HCEC 1CT (cell line): ENCODE data around the gene CCDC63.
A peak's percentile ranks its signal among the peaks of the same experiment; 100 is the strongest.
"Not testable (repeated sequence)": the region's sequence is repeated elsewhere in the genome, so short reads cannot be mapped to it uniquely, and the experiment has no call there.

Source experiments
- DNase-seq: peaks from one replicate; pipeline ENCODE4 v3.0.0-alpha.2; 2017

Gene CCDC63

GRCh38 chr12:110927546-110927945, 80.8 kb downstream of the CCDC63 start:
- no peak for DNase-seq

- no peak for DNase-seq
These were observed 81.9 kb downstream of the CCDC63 start for GRCh38 chr12:110928700-110929099.

GRCh38 chr12:110929818-110930217, 83.0 kb downstream of the CCDC63 start:
- no peak for DNase-seq

GRCh38 chr12:110930348-110931314, 83.8 kb downstream of the CCDC63 start:
- DNase-seq, result no peak

GRCh38 chr12:110931315-110931728, 84.5 kb downstream of the CCDC63 start:
- DNase-seq, result no peak

GRCh38 chr12:110932046-110932445, 85.3 kb downstream of the CCDC63 start:
- no peak for DNase-seq

- no peak for DNase-seq
These were observed 86.7 kb downstream of the CCDC63 start for GRCh38 chr12:110933326-110933974.

- no peak for DNase-seq
These were observed 87.5 kb downstream of the CCDC63 start for GRCh38 chr12:110934093-110934852.

- no peak for DNase-seq
These were observed 88.8 kb downstream of the CCDC63 start for GRCh38 chr12:110935588-110935987.

GRCh38 chr12:110936367-110937103, 89.7 kb downstream of the CCDC63 start:
- no peak for DNase-seq

GRCh38 chr12:110937104-110937641, 90.4 kb downstream of the CCDC63 start:
- peak; percentile 15 for DNase-seq

- no peak for DNase-seq
These were observed 93.5 kb downstream of the CCDC63 start for GRCh38 chr12:110940296-110940695.

- no peak for DNase-seq
These were observed 94.1 kb downstream of the CCDC63 start for GRCh38 chr12:110940933-110941332.

- no peak for DNase-seq
These were observed 94.6 kb downstream of the CCDC63 start for GRCh38 chr12:110941391-110941790.

GRCh38 chr12:110943373-110943772, 96.6 kb downstream of the CCDC63 start:
- no peak for DNase-seq

- no peak for DNase-seq
These were observed 101.3 kb downstream of the CCDC63 start for GRCh38 chr12:110948041-110948440.

GRCh38 chr12:110950466-110950865, 103.7 kb downstream of the CCDC63 start:
- not testable (repeated sequence) for DNase-seq

GRCh38 chr12:110950867-110951266, 104.1 kb downstream of the CCDC63 start:
- not testable (repeated sequence) for DNase-seq
